Measurements from ENCODE around the gene RPS15. TPM values are rescaled to one million over a fixed set of nuclear protein-coding genes. Genes with fewer than 3 reads are reported as not detected.

The RPS15 gene
- total and polyA plus RNA-seq, 2 donors (not counting 3 experiments of a cell fraction or from before 2014, with no cell fraction given) = 1,260 to 3,270 TPM

DNA sequence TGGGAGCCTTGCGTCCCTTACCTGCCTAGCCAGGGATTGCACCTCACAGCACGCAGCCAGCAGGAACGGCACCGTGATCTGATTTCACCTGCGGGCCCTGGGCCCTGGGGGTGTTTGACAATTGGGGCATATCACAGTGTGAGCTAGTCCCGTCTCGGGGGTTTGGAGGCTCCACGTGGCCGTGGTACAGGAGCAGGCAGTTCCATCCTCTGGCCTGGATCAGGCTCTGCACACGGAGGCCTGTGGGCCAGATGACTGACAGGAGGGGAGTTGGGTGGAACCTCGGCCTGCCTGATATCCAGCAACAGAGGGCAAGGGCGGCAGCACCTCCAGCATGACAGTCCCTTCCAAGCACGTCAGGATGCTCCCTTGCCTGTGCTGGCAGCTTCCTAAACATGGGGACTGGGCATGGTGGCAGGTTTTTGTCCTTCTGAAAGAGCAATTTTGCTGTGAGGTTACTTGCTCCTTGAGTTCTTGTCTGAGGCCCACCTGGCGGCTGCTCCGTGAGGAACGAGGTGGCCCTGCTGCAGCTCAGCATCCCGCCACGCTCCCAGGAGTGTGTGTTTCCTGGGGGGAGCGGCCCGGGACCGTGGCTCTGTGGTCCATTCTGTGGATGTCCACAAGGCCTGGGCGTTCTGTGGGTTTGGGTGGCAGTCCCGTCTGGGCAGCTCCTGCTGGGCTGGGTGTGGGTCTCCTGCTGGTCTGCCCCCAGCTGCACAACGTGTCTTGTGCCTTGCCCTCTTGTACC is 6.3 kb upstream of the RPS15 start:
- Histone ChIP-seq H4K20me1 (replicated peaks; ENCODE audit: control insufficient read depth, extremely low read depth, insufficient read depth, low read length) (no peaks in the 10 kb centered on the region), H3K9me1 (replicated peaks; ENCODE audit: control insufficient read depth, extremely low read depth, insufficient read depth, low read length) (no peaks in the 10 kb centered on the region), H3K4me3 (replicated peaks in 1 of 3; ENCODE audit: insufficient read depth in 1 of 3, low read depth in 1 of 3, low read length in 3 of 3) (no peak overlapping the region), H3K4me1 (ENCODE audit: control insufficient read depth, extremely low read depth, insufficient read depth, low read length) (no peaks in the 10 kb centered on the region), H3K4me2 (ENCODE audit: insufficient read depth, low read length) (no peak overlapping the region), H3K27ac (ENCODE audit: insufficient read depth, low read depth, low read length) (no peak overlapping the region), H3K9ac (replicated peaks; ENCODE audit: extremely low read depth, insufficient read depth, low read length) (no peak overlapping the region), H3K36me3 (ENCODE audit: control insufficient read depth in 2 of 2, extremely low read depth in 1 of 2, insufficient read depth in 2 of 2, low read length in 2 of 2) (peaks cover 2 to 56% of the 10 kb centered on the region in 2 experiments), H3K27me3 (ENCODE audit: control insufficient read depth in 2 of 2, insufficient read depth in 2 of 2, low read length in 2 of 2) (no peaks in the 10 kb centered on the region), H3K9me3 (replicated peaks; ENCODE audit: control insufficient read depth, insufficient read depth, low read length) (no peaks in the 10 kb centered on the region), H3K79me2 (ENCODE audit: control insufficient read depth, insufficient read depth, low read length) (no peaks in the 10 kb centered on the region), H2AFZ (ENCODE audit: low read depth, low read length) (no peak overlapping the region)
- dilution Hi-C loops (cut with MboI; ENCODE audit: extremely low pct_ligation_motif_present, low sequenced_read_pairs) = no loop called here
- BruUV-seq (replicated peaks) = no TSS peak
- DNase-seq (ENCODE audit: low read depth, low spot score) = no peak
- FAIRE-seq = no peak
- TF ChIP-seq EZH2 (IDR thresholded peaks at IDR 0.05; ENCODE audit: borderline replicate concordance, low read depth, low read length, severe bottlenecking) (no peak), GATA2 (IDR thresholded peaks at IDR 0.05; ENCODE audit: insufficient read depth, insufficient read length, low read depth, low read length) (no peak), POLR2AphosphoS5 (IDR thresholded peaks at IDR 0.05; ENCODE audit: insufficient read depth, low read depth, low read length) (no peak), MYC (IDR thresholded peaks at IDR 0.05; ENCODE audit: low read depth, low read length) (no peak), FOS (IDR thresholded peaks at IDR 0.05; ENCODE audit: borderline replicate concordance, insufficient read depth, low read length) (no peak), JUN (IDR thresholded peaks at IDR 0.05; ENCODE audit: borderline replicate concordance, insufficient read depth, insufficient read length, low read depth) (no peak), POLR2A (IDR thresholded peaks at IDR 0.05; ENCODE audit: low read depth, low read length) (no peak)
- TF ChIP-seq, protein P1, sequence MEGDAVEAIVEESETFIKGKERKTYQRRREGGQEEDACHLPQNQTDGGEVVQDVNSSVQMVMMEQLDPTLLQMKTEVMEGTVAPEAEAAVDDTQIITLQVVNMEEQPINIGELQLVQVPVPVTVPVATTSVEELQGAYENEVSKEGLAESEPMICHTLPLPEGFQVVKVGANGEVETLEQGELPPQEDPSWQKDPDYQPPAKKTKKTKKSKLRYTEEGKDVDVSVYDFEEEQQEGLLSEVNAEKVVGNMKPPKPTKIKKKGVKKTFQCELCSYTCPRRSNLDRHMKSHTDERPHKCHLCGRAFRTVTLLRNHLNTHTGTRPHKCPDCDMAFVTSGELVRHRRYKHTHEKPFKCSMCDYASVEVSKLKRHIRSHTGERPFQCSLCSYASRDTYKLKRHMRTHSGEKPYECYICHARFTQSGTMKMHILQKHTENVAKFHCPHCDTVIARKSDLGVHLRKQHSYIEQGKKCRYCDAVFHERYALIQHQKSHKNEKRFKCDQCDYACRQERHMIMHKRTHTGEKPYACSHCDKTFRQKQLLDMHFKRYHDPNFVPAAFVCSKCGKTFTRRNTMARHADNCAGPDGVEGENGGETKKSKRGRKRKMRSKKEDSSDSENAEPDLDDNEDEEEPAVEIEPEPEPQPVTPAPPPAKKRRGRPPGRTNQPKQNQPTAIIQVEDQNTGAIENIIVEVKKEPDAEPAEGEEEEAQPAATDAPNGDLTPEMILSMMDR (IDR thresholded peaks at IDR 0.05; ENCODE audit: extremely low read depth in 1 of 2, insufficient read depth in 1 of 2, low read depth in 1 of 2, low read length in 2 of 2) = no peak
- TF ChIP-seq, protein P2, sequence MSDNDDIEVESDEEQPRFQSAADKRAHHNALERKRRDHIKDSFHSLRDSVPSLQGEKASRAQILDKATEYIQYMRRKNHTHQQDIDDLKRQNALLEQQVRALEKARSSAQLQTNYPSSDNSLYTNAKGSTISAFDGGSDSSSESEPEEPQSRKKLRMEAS (IDR thresholded peaks at IDR 0.05; ENCODE audit: insufficient read depth, insufficient read length) = no peak
- CTCF ChIA-PET = interaction anchor here (1.2 kb wide), 1 partner anchor 12 kb away, joined by 3 read pairs; no protein-coding TSS in a partner anchor
- intact Hi-C loops (cut with micrococcal nuclease) = no loop called here
- POLR2A ChIA-PET = no interaction called here
